Gastrocnemius medialis (tissue), 4 donors: Measurements from ENCODE around the gene ZNF415. TPM values are rescaled to one million over a fixed set of nuclear protein-coding genes. Genes with fewer than 3 reads are reported as not detected.

Source experiments
- ATAC-seq, 2 donors: fragments of 150-250 bp; one replicate each; pipeline ENCODE4 v1.9.1; 2016
- DNase-seq, 2 donors: peaks; one replicate each; pipeline ENCODE4 v3.0.0-alpha.2; 2019
- H3K27ac ChIP-seq, 4 donors: fragments of 200-600 bp; sonication (generic); 1 replicate in 1 of 4; 2 replicates in 3 of 4; pipeline ENCODE4 v1.5.1; 2016 to 2018; ENCODE audit warnings: mild to moderate bottlenecking in 2 of 4, moderate library complexity in 1 of 4
- H3K27me3 ChIP-seq, 3 donors: fragments of 200-600 bp; sonication (generic) in 2 of 3; 1 replicate in 1 of 3; 2 replicates in 2 of 3; pipeline versions ENCODE4 v1.5.1 to v1.6.0; 2016 to 2019; ENCODE audit warnings: mild to moderate bottlenecking in 1 of 3, moderate library complexity in 1 of 3
- H3K36me3 ChIP-seq, 2 donors: fragments of 200-600 bp; sonication (generic) in 1 of 2; one replicate each; pipeline ENCODE4 v1.5.1; 2017 to 2018
- H3K4me1 ChIP-seq, 2 donors: fragments of 200-600 bp; sonication (generic) in 1 of 2; one replicate each; pipeline ENCODE4 v1.5.1; 2016 to 2017; ENCODE audit warnings: mild to moderate bottlenecking in 2 of 2
- H3K4me3 ChIP-seq, 4 donors: fragments of 200-600 bp; sonication (generic) in 3 of 4; 1 replicate in 1 of 4; 2 replicates in 3 of 4; pipeline ENCODE4 v1.5.1; 2016 to 2019; ENCODE audit warnings: mild to moderate bottlenecking in 2 of 4
- H3K9me3 ChIP-seq, 3 donors: fragments of 200-600 bp; sonication (generic) in 2 of 3; 1 replicate in 1 of 3; 2 replicates in 2 of 3; pipeline ENCODE4 v1.5.1; 2016 to 2019
- POLR2A ChIP-seq, 2 donors: fragments of 450-650 bp; IDR thresholded peaks; one replicate each; pipeline ENCODE4 v1.6.1; 2017; ENCODE audit warnings: antibody characterized with exemption in 2 of 2, mild to moderate bottlenecking in 2 of 2, moderate library complexity in 2 of 2
- in situ Hi-C, 4 donors: fragments of 200-750 bp; cut with MboI; loops; one replicate each; pipeline versions ENCODE4 v1.15.0 to v1.8.0; 2017; ENCODE audit warnings: low sequenced_read_pairs in 4 of 4
- intact Hi-C: fragments of 100-400 bp; cut with DNase I; formaldehyde crosslinking; loops from one replicate; pipeline ENCODE4 v1.15.1; 2023; ENCODE audit warnings: low total_unique reads
- total RNA-seq, 4 donors: library from RNA; depleted of rRNA; stranded (reverse); fragments of >200 nt; gene quantifications; one replicate each; pipeline versions ENCODE4 v1.1.0 to v1.2.3, GENCODE V29; 2016
- TF ChIP-seq, protein P1 (sequence below), 5 experiments: fragments of 450-650 bp in 3 of 5; fragments of 200-600 bp in 2 of 5; sonication (generic) in 2 of 5; IDR thresholded peaks in 4 of 5; conservative IDR thresholded peaks in 1 of 5; 1 replicate in 4 of 5; 2 replicates in 1 of 5; pipeline ENCODE4 v1.5.1; 2016 to 2019; ENCODE audit warnings: antibody characterized with exemption in 5 of 5, mild to moderate bottlenecking in 3 of 5, moderate library complexity in 3 of 5

ZNF415 gene
- total RNA-seq, result 1 to 10 TPM; 1.6 to 4.0 (median 3.7) TPM

DNA sequence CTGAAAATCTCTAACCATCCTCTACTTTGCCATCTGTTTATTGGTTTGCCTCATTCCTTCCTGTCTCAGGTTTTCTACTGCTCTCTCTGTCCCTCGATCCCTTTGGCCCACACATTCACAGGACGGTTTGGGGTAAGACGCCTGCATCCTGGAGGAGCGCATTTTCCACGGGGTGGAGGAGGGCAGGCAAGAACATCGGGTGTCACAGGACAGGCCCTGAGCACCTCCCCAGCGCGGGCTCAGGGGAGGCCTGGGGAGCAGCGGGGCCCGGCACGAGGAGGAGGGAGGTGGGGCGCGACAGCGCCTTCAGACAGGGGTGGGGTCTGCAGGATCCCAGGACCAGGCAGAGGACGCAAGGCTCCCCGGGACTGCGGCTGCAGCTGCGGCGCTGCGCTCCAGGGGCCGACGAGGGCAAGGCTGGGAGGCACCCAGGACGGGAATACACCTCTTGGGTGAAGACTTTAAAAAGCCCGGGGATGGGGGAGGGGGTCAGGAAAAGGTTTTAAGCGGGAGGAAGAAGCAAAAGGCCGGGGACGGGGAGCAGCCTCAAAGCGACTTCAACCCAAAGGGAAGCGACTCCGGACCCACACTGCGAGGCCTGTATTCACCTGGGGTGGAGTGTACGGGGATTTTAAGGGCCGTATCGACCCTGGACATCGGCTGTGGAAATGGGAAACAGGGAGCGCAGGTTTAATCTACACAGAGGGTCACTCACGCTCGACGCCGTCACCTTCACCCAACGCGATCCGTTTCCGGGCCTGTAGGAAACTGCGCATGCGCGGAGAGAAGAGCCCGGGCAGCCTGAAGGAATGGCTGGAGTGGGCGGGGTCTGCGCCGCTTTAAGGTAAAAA lies at the start of gene ZNF415:
ZNF415 (minus strand) TSS at position 770 of the 851 bp plus-strand sequence. CDS start 10,234 bp downstream, outside the sequence.
- peaks cover 0 to 5% (median 0%) of the 10 kb centered on the region in 3 donors for H3K27me3 ChIP-seq
- H3K4me1 ChIP-seq, result peaks cover 10 to 15% of the 10 kb centered on the region in 2 donors
- H3K9me3 ChIP-seq, result no peaks in the 10 kb centered on the region
- intact Hi-C loops (loop anchor here (2.0 kb wide), 2 partner anchors 26 to 30 kb away; partner anchors contain the start of genes ZNF160 and ZNF347), in situ Hi-C loops (no loop called here)
- TF ChIP-seq POLR2A (IDR thresholded peaks at IDR 0.05), result peak; percentile 41 to 61
- TF ChIP-seq, protein P1, sequence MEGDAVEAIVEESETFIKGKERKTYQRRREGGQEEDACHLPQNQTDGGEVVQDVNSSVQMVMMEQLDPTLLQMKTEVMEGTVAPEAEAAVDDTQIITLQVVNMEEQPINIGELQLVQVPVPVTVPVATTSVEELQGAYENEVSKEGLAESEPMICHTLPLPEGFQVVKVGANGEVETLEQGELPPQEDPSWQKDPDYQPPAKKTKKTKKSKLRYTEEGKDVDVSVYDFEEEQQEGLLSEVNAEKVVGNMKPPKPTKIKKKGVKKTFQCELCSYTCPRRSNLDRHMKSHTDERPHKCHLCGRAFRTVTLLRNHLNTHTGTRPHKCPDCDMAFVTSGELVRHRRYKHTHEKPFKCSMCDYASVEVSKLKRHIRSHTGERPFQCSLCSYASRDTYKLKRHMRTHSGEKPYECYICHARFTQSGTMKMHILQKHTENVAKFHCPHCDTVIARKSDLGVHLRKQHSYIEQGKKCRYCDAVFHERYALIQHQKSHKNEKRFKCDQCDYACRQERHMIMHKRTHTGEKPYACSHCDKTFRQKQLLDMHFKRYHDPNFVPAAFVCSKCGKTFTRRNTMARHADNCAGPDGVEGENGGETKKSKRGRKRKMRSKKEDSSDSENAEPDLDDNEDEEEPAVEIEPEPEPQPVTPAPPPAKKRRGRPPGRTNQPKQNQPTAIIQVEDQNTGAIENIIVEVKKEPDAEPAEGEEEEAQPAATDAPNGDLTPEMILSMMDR (IDR thresholded peaks at IDR 0.05 in 4 of 5, conservative IDR thresholded peaks at IDR 0.05 in 1 of 5), result no peak
- ATAC-seq (peak; percentile 62 to 91), DNase-seq (peak; percentile 50 to 60)
- no peaks in the 10 kb centered on the region for H3K36me3 ChIP-seq
- peak within 1 kb of the TSS; percentile 62 to 79 (median 72) for H3K4me3 ChIP-seq
- peak within 1 kb of the TSS; percentile 81 to 85 (median 83) for H3K27ac ChIP-seq

DNA sequence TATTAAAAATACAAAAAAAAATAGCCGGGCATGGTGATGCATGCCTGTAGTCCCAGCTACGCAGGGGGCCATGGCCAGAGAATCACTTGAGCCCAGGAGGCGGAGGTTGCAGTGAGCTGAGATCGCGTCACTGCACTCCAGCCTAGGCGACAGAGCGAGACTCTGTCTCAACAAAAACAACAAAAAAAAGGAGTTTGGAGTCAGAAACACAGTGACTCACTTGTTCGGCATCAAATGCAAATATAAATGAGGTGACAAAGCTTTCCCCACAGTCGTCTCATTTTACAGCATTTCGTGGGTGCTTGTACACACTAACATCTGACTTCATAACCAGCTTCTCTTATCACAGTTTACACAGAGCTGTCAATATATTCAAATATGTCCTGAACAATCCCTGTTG lies 49.5 kb upstream of the ZNF415 start:
- Histone ChIP-seq H3K27ac (no peak overlapping the region), H3K4me3 (no peak overlapping the region), H3K4me1 (no peaks in the 10 kb centered on the region), H3K36me3 (peaks cover 0 to 4% of the 10 kb centered on the region in 2 donors), H3K9me3 (no peaks in the 10 kb centered on the region), H3K27me3 (no peaks in the 10 kb centered on the region)
- in situ Hi-C loops, result loop anchor here in 1 of 4 donors (25.0 kb wide), 1 partner anchor 330 kb away; no protein-coding TSS in a partner anchor
- no peak for TF ChIP-seq POLR2A (IDR thresholded peaks at IDR 0.05)
- TF ChIP-seq, protein P1 (IDR thresholded peaks at IDR 0.05 in 4 of 5, conservative IDR thresholded peaks at IDR 0.05 in 1 of 5), result no peak
- intact Hi-C loops, result no loop called here
- no peak for ATAC-seq
- DNase-seq, result no peak

DNA sequence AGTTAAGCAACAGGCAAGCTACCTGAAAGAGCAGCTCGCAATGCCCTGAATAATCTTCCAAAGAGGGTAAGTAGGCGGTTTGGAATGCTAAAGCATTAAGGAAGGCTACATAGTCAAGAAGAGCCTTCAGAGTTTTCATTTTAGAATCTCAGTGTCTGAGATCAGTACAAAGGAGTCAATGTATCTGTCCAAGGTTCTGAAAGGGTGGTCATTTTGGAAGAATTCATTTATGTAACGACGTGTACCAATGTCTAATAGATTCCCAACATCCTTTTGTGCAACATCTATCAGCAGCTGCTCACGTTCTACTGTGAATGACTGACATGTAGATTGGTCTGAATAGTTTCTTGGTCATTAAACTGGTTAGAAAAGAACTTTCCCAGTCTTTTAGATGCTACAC lies 45.3 kb upstream of the ZNF415 start:
- Histone ChIP-seq H3K27me3 (no peaks in the 10 kb centered on the region), H3K4me1 (no peaks in the 10 kb centered on the region), H3K9me3 (no peaks in the 10 kb centered on the region), H3K4me3 (no peak overlapping the region), H3K27ac (no peak overlapping the region), H3K36me3 (peaks cover 0 to 4% of the 10 kb centered on the region in 2 donors)
- in situ Hi-C loops (loop anchor here in 1 of 4 donors (25.0 kb wide), 1 partner anchor 334 kb away; no protein-coding TSS in a partner anchor), intact Hi-C loops (no loop called here)
- DNase-seq (no peak), ATAC-seq (no peak)
- TF ChIP-seq, protein P1 (IDR thresholded peaks at IDR 0.05 in 4 of 5, conservative IDR thresholded peaks at IDR 0.05 in 1 of 5), result no peak
- no peak for TF ChIP-seq POLR2A (IDR thresholded peaks at IDR 0.05)

DNA sequence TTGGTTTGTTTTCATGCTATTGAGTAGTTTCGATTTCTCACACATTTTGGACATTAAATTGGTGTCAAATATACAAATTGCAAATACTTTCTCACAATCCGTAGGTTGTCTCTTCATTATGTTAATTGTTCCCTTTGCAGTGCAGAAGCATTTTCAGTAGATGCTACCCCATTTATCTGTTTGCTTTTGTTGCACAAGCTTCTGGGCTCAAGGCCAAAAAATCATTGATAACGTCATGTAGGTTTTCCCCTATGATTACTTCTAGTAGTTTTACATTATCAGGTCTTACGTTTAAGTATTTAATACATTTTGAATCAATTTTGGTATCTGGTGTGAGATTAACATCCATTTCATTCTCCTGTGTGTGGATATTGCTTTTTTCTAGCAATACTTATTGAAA lies 40.2 kb upstream of the ZNF415 start:
- no peaks in the 10 kb centered on the region for H3K4me1 ChIP-seq
- no peak overlapping the region for H3K4me3 ChIP-seq
- in situ Hi-C loops, result no loop called here
- no peak for TF ChIP-seq POLR2A (IDR thresholded peaks at IDR 0.05)
- TF ChIP-seq, protein P1 (IDR thresholded peaks at IDR 0.05 in 4 of 5, conservative IDR thresholded peaks at IDR 0.05 in 1 of 5), result no peak
- no peak for ATAC-seq
- no peaks in the 10 kb centered on the region for H3K36me3 ChIP-seq
- H3K9me3 ChIP-seq, result no peaks in the 10 kb centered on the region
- no peaks in the 10 kb centered on the region for H3K27me3 ChIP-seq
- H3K27ac ChIP-seq, result no peak overlapping the region
- DNase-seq, result no peak
- intact Hi-C loops, result no loop called here
